Left lung (tissue), 10 donors: ENCODE data around the gene TSC22D2. TPM values are rescaled to one million over a fixed set of nuclear protein-coding genes. Genes with fewer than 3 reads are reported as not detected.
A peak's percentile ranks its signal among the peaks of the same experiment; 100 is the strongest.
"Not testable (repeated sequence)": the region's sequence is repeated elsewhere in the genome, so short reads cannot be mapped to it uniquely, and the experiment has no call there.

ENCODE experiments used
- ATAC-seq: fragments of 200-7000 bp; cut with Tn5 transposase; one replicate; pipeline ENCODE4 v1.9.1; 2020; ENCODE audit warnings: moderate library complexity
- DNase-seq, 4 donors: peaks; one replicate each; pipeline ENCODE4 v3.0.0-alpha.2; 2013 to 2020
- H3K27ac ChIP-seq, 2 donors: fragments of 200-600 bp; sonication (generic) in 1 of 2; one replicate each; pipeline versions ENCODE4 v1.5.0 to v1.8.0; 2020 to 2021
- H3K27me3 ChIP-seq, 2 donors: fragments of 200-600 bp; sonication (generic) in 1 of 2; one replicate each; pipeline versions ENCODE4 v1.5.0 to v1.8.0; 2020 to 2021
- H3K36me3 ChIP-seq, 2 donors: fragments of 200-600 bp; sonication (generic) in 1 of 2; one replicate each; pipeline versions ENCODE4 v1.5.0 to v1.8.0; 2020 to 2021
- H3K4me1 ChIP-seq, 2 donors: fragments of 200-600 bp; one replicate each; pipeline ENCODE4 v1.8.0; 2021
- H3K4me3 ChIP-seq, 2 donors: fragments of 200-600 bp; sonication (generic) in 1 of 2; one replicate each; pipeline versions ENCODE4 v1.5.0 to v1.8.0; 2020 to 2021; ENCODE audit warnings: mild to moderate bottlenecking in 1 of 2
- H3K9me3 ChIP-seq, 2 donors: fragments of 200-600 bp; sonication (generic) in 1 of 2; one replicate each; pipeline versions ENCODE4 v1.5.0 to v1.8.0; 2020 to 2021
- intact Hi-C, 2 donors: fragments of 100-400 bp; cut with DNase I; formaldehyde crosslinking; loops; one replicate each; pipeline versions ENCODE4 v1.11.2 to v1.14.2; 2022
- polyA plus RNA-seq, 6 donors: library from polyadenylated mRNA; unstranded; fragments of 120-200 nt; gene quantifications; one replicate each; pipeline ENCODE4 v1.2.1, GENCODE V29; 2013; ENCODE audit not compliant: insufficient read length in 6 of 6
- total RNA-seq, 2 donors: library from RNA; stranded (reverse); fragmentation: NEBNext Ultra II Directional; extraction: Animal tissue kit (Norgen Biotek cat#: 25700); gene quantifications; one replicate each; pipeline ENCODE4 v1.2.1, GENCODE V29; 2021
- TF ChIP-seq, protein P1 (sequence below), 2 donors: fragments of 200-600 bp; sonication (generic) in 1 of 2; IDR thresholded peaks; one replicate each; pipeline versions ENCODE4 v1.5.0 to v1.8.0; 2021; ENCODE audit warnings: antibody characterized with exemption in 2 of 2
- donor health status: DM: no; HTN: yes; CAD: no.
- donor health status: DM: no; HTN: no; CAD: no.

The TSC22D2 gene
- total and polyA plus RNA-seq, 8 donors: 25.9 to 92.9 (median 81.9) TPM

DNA sequence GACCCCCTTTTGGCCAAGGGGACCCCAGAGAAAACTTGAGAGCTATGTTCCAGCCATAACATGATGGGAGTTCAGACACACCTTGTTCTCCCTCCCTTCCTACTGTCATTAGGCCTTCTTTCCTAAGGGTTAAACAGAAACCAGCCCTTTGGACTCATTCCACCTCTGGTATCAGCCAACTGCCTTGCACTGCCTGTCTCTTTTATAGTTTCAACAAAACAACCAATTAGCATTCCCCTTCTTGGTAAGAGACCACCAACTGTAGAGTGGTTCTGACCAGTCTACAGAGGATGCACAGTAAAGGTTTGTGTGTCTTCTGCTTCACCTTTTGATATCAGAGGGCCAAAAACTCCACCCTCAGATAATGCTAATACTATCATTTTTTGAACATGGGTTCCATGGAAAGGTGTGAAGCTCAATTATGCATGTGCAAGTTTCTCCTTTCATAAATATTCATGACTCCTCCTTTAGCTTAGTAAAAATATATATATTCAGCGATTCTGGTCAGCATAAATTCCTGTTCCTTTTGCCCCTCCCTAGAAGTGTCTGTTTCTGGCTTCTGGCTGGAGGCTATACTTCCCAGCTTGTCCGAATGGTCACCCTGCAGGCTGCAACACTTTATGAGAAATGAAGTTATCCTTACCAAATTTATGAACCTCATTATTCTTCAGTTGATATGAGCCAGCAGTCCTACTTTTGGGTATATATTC lies 82.3 kb downstream of the TSC22D2 start:
- no peaks in the 10 kb centered on the region for H3K27me3 ChIP-seq
- no peaks in the 10 kb centered on the region for H3K36me3 ChIP-seq
- DNase-seq (no peak), ATAC-seq (no peak)
- H3K27ac ChIP-seq: no peak overlapping the region
- TF ChIP-seq, protein P1, sequence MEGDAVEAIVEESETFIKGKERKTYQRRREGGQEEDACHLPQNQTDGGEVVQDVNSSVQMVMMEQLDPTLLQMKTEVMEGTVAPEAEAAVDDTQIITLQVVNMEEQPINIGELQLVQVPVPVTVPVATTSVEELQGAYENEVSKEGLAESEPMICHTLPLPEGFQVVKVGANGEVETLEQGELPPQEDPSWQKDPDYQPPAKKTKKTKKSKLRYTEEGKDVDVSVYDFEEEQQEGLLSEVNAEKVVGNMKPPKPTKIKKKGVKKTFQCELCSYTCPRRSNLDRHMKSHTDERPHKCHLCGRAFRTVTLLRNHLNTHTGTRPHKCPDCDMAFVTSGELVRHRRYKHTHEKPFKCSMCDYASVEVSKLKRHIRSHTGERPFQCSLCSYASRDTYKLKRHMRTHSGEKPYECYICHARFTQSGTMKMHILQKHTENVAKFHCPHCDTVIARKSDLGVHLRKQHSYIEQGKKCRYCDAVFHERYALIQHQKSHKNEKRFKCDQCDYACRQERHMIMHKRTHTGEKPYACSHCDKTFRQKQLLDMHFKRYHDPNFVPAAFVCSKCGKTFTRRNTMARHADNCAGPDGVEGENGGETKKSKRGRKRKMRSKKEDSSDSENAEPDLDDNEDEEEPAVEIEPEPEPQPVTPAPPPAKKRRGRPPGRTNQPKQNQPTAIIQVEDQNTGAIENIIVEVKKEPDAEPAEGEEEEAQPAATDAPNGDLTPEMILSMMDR (IDR thresholded peaks at IDR 0.05): no peak
- peaks cover 0 to 3% of the 10 kb centered on the region in 2 donors for H3K4me1 ChIP-seq
- H3K9me3 ChIP-seq: peaks cover 0 to 14% of the 10 kb centered on the region in 2 donors
- H3K4me3 ChIP-seq: no peak overlapping the region
- intact Hi-C loops: loop anchor here in 1 of 2 donors (10.0 kb wide), 1 partner anchor 266 kb away; no protein-coding TSS in a partner anchor

DNA sequence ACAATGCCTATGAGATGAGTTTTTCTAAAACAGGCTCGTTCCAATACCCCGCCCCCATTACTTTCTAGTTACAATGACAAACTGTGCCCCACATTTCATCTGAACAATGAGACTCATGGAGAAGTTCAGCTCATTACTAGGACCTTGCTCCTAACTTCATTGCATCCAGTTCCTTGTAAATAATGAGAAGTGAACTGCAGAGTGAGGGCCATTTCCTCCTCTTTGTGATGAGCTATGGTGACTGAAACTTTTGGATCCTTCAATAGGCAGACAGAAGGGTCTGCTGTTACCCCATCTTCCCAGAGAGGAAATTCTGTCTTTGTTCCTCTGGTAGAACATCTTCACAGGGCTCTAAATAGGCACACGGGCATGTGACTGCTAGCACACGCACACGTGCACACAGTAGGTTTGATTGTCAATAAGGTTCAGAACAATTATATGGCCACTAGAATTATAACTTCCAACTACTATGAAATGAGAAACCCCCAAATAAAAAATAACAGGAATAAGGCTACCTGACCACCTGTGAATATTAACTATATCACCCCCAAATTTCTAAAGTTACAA lies 86.4 kb downstream of the TSC22D2 start:
- no peaks in the 10 kb centered on the region for H3K36me3 ChIP-seq
- H3K27ac ChIP-seq: no peak overlapping the region
- intact Hi-C loops: loop anchor here in 1 of 2 donors (10.0 kb wide), 1 partner anchor 270 kb away; no protein-coding TSS in a partner anchor
- ATAC-seq (no peak), DNase-seq (no peak)
- TF ChIP-seq, protein P1 (IDR thresholded peaks at IDR 0.05): no peak
- H3K4me3 ChIP-seq: no peak overlapping the region
- H3K27me3 ChIP-seq: no peaks in the 10 kb centered on the region
- H3K9me3 ChIP-seq: no peaks in the 10 kb centered on the region
- H3K4me1 ChIP-seq: peaks cover 0 to 4% of the 10 kb centered on the region in 2 donors

DNA sequence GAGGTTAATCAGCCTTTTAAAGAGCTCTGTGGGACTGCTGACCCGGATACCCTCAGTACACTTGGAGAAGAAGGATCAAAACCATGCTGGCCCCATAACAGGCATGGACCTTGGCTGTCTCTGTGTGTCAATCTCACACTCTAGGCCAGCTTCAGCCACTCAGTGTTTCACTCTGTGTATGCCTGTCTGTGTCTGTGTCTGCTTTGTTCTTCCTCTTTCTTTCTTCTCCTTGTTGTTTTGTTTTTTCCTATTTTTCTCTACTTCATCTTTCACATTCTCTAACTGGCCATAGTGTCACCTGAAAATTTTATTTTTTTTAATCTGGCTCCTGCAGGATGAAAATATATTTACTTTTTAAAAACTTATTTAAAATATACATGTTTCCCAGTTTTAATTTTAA lies 87.1 kb downstream of the TSC22D2 start:
- H3K4me3 ChIP-seq: no peak overlapping the region
- ATAC-seq (peak; percentile 60), DNase-seq (peak in 1 of 4 donors; percentile 7)
- no peak overlapping the region for H3K27ac ChIP-seq
- no peaks in the 10 kb centered on the region for H3K27me3 ChIP-seq
- no peaks in the 10 kb centered on the region for H3K36me3 ChIP-seq
- intact Hi-C loops: loop anchor here in 1 of 2 donors (10.0 kb wide), 1 partner anchor 270 kb away; no protein-coding TSS in a partner anchor
- TF ChIP-seq, protein P1 (IDR thresholded peaks at IDR 0.05): no peak
- peaks cover 0 to 4% of the 10 kb centered on the region in 2 donors for H3K4me1 ChIP-seq
- no peaks in the 10 kb centered on the region for H3K9me3 ChIP-seq

DNA sequence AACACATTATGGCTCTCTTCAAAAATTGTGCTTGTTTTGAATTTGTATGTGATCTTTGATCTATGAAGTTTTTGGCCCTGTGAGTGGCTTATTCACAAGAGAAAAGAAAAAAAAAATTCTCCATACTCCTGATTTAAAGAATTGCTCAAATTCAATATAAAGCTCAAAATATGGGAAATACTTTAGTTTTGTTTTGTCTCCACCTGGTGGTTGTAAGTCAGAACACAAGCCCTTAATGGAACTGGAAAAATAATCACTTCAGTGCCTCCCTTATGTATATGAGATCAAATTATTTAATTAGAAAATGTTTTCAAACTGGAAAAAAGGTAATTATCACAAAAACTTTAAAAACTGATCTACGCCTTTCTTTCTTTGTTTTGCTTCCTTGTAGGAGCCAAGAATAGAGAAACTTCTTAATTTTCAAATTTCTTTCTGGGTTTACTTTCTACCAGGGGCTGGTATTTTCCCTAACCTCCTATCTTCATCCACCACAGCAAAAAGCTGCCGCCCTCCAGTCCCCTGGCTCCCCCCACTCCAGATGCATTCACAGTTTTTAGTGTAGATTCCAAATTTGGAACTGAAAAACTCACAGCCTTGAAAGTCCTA lies 87.6 kb downstream of the TSC22D2 start:
- Histone ChIP-seq H3K9me3 (peaks cover 0 to 2% of the 10 kb centered on the region in 2 donors), H3K4me3 (no peak overlapping the region), H3K4me1 (peaks cover 0 to 4% of the 10 kb centered on the region in 2 donors), H3K36me3 (no peaks in the 10 kb centered on the region), H3K27me3 (no peaks in the 10 kb centered on the region), H3K27ac (no peak overlapping the region)
- peak; percentile 79 for ATAC-seq
- TF ChIP-seq, protein P1 (IDR thresholded peaks at IDR 0.05): peak; percentile 67 to 79
- peak in 2 of 4 donors; percentile 53 to 68 for DNase-seq
- intact Hi-C loops: loop anchor here in 1 of 2 donors (10.0 kb wide), 1 partner anchor 271 kb away; no protein-coding TSS in a partner anchor

DNA sequence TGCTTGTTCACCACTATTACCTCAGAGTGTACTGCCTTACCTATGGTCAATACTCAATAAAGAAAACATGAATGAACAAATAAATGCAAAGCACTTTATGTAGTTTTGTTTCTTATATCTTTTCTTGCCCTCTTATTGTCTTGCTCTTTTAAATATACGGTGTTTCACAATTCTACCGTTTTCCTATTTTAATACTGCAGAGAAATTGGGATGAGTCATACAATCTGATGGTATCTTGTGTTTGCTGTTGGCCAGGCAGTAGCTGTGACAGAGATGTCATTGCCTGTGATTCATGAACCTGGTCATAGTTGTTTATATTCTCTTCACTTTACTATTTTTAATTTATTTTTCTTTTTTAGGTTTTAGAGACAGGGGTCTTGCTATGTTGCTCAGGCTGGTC lies 89.9 kb downstream of the TSC22D2 start:
- no peaks in the 10 kb centered on the region for H3K36me3 ChIP-seq
- TF ChIP-seq, protein P1 (IDR thresholded peaks at IDR 0.05): no peak
- intact Hi-C loops: loop anchor here in 1 of 2 donors (10.0 kb wide), 1 partner anchor 273 kb away; no protein-coding TSS in a partner anchor

DNA sequence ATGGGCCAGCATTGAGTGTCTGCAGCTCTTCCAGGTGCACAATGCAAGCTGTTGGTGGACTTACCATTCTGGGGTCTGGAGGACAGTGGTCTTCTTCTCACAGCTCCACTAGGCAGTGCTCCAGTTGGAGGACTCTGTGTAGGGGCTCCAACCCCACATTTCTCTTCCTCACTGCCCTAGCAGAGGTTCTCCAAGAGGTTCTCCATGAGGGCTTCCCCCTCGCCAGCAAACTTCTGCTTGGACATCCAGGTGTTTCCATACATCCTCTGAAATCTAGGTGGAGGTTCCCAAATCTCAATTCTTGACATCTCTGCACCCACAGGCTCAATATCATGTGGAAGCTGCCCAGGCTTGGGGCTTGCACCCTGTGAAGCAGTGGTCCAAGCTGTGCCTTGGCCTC lies 92.9 kb downstream of the TSC22D2 start:
- H3K9me3 ChIP-seq, ATAC-seq, H3K4me1 ChIP-seq, intact Hi-C loops, H3K36me3 ChIP-seq, H3K27me3 ChIP-seq, H3K4me3 ChIP-seq, H3K27ac ChIP-seq, DNase-seq: not testable (repeated sequence)

More for the DNA sequence above, 89.9 kb downstream of the TSC22D2 start:
- no peaks in the 10 kb centered on the region for H3K27me3 ChIP-seq
- H3K9me3 ChIP-seq: peaks cover 0 to 10% of the 10 kb centered on the region in 2 donors
- ATAC-seq (no peak), DNase-seq (no peak)
- H3K4me1 ChIP-seq: peaks cover 0 to 4% of the 10 kb centered on the region in 2 donors
- no peak overlapping the region for H3K4me3 ChIP-seq
- no peak overlapping the region for H3K27ac ChIP-seq
